H9 (cell line): ENCODE data around the gene GABBR2. TPM values are rescaled to one million over a fixed set of nuclear protein-coding genes. Genes with fewer than 3 reads are reported as not detected.
A peak's percentile ranks its signal among the peaks of the same experiment; 100 is the strongest.

Source experiments
- DNase-seq: peaks from one replicate; pipeline ENCODE4 v3.0.0-alpha.2; 2017
- H2AFZ ChIP-seq: one replicate; pipeline ENCODE4 v1.6.1; 2013; ENCODE audit warnings: mild to moderate bottlenecking, low read length, control low read depth, moderate library complexity
- H2AK5ac ChIP-seq: 2 replicates; pipeline ENCODE4 v1.6.1; 2013; ENCODE audit warnings: low read length, control low read depth, mixed read lengths; ENCODE audit not compliant: insufficient read length
- H2BK120ac ChIP-seq: one replicate; pipeline ENCODE4 v1.6.1; 2013; ENCODE audit warnings: low read depth, mild to moderate bottlenecking, low read length, control low read depth, inconsistent platforms; ENCODE audit not compliant: poor library complexity, severe bottlenecking
- H2BK12ac ChIP-seq: 2 replicates; pipeline ENCODE4 v1.6.1; 2013; ENCODE audit warnings: low read length, control low read depth, mixed read lengths, low read depth; ENCODE audit not compliant: insufficient read length
- H2BK15ac ChIP-seq: 2 replicates; pipeline ENCODE4 v1.6.1; 2013; ENCODE audit warnings: low read depth, low read length, control low read depth
- H2BK20ac ChIP-seq: one replicate; pipeline ENCODE4 v1.6.1; 2013; ENCODE audit warnings: low read depth, mild to moderate bottlenecking, low read length, control low read depth, inconsistent platforms; ENCODE audit not compliant: poor library complexity, severe bottlenecking
- H2BK5ac ChIP-seq: 2 replicates; pipeline ENCODE4 v1.6.1; 2013; ENCODE audit warnings: low read length, control low read depth, mixed read lengths; ENCODE audit not compliant: insufficient read length
- H3K14ac ChIP-seq: 2 replicates; pipeline ENCODE4 v1.6.1; 2013; ENCODE audit warnings: low read length, control low read depth; ENCODE audit not compliant: insufficient read depth
- H3K18ac ChIP-seq: 2 replicates; pipeline ENCODE4 v1.6.1; 2013; ENCODE audit warnings: low read depth, mild to moderate bottlenecking, mixed read lengths, low read length, control low read depth; ENCODE audit not compliant: insufficient read length
- H3K23ac ChIP-seq: 2 replicates; pipeline ENCODE4 v1.6.1; 2013; ENCODE audit warnings: low read length, control low read depth, mixed read lengths, low read depth; ENCODE audit not compliant: insufficient read length
- H3K23me2 ChIP-seq: 2 replicates; pipeline ENCODE4 v1.6.1; 2013; ENCODE audit warnings: low read depth, mild to moderate bottlenecking, mixed read lengths, low read length, control low read depth; ENCODE audit not compliant: insufficient read length, poor library complexity, severe bottlenecking
- H3K27ac ChIP-seq: 2 replicates; pipeline ENCODE4 v1.5.1; 2013; ENCODE audit warnings: low read length, control low read depth, mixed read lengths, low read depth; ENCODE audit not compliant: insufficient read length
- H3K27me3 ChIP-seq: 2 replicates; pipeline ENCODE4 v1.6.1; 2013; ENCODE audit warnings: low read length, control low read depth, inconsistent platforms; ENCODE audit not compliant: insufficient read depth
- H3K4ac ChIP-seq: 2 replicates; pipeline ENCODE4 v1.6.1; 2013; ENCODE audit warnings: low read depth, mild to moderate bottlenecking, control low read depth, inconsistent platforms, low read length, moderate library complexity
- H3K4me1 ChIP-seq: 2 replicates; pipeline ENCODE4 v1.6.1; 2013; ENCODE audit warnings: low read length, control low read depth, inconsistent platforms; ENCODE audit not compliant: insufficient read depth
- H3K4me2 ChIP-seq: 2 replicates; pipeline ENCODE4 v1.6.1; 2013; ENCODE audit warnings: low read length, control low read depth, mixed read lengths; ENCODE audit not compliant: insufficient read length, insufficient read depth
- H3K56ac ChIP-seq: 2 replicates; pipeline ENCODE4 v1.6.1; 2013; ENCODE audit warnings: low read depth, mild to moderate bottlenecking, mixed read lengths, low read length, control low read depth; ENCODE audit not compliant: insufficient read length
- H3K79me1 ChIP-seq: 2 replicates; pipeline ENCODE4 v1.6.1; 2013; ENCODE audit warnings: low read depth, mild to moderate bottlenecking, moderate library complexity, low read length, control low read depth, inconsistent platforms; ENCODE audit not compliant: insufficient read depth, poor library complexity, severe bottlenecking
- H3K79me2 ChIP-seq: 2 replicates; pipeline ENCODE4 v1.6.1; 2013; ENCODE audit warnings: low read length, control low read depth, inconsistent platforms; ENCODE audit not compliant: insufficient read depth
- H3K9ac ChIP-seq: 2 replicates; pipeline ENCODE4 v1.6.1; 2013; ENCODE audit warnings: low read length, control low read depth, mixed read lengths; ENCODE audit not compliant: insufficient read length; ENCODE audit errors: extremely low read depth
- H3K9me3 ChIP-seq: one replicate; pipeline ENCODE4 v1.6.1; 2013; ENCODE audit warnings: low read depth, low read length, inconsistent platforms; ENCODE audit not compliant: control insufficient read depth
- H3T11ph ChIP-seq: one replicate; pipeline ENCODE4 v1.6.1; 2013; ENCODE audit warnings: mild to moderate bottlenecking, low read length, control low read depth, inconsistent platforms
- H4K20me1 ChIP-seq: one replicate; pipeline ENCODE4 v1.6.1; 2013; ENCODE audit not compliant: control insufficient read depth, insufficient read length, insufficient read depth
- H4K5ac ChIP-seq: 2 replicates; pipeline ENCODE4 v1.6.1; 2013; ENCODE audit warnings: low read depth, mild to moderate bottlenecking, mixed read lengths, low read length, control low read depth; ENCODE audit not compliant: insufficient read length
- H4K8ac ChIP-seq: replicated peaks from 2 replicates; pipeline ENCODE4 v1.6.1; 2013; ENCODE audit warnings: low read length, control low read depth, mixed read lengths, low read depth; ENCODE audit not compliant: insufficient read length
- H4K91ac ChIP-seq: 2 replicates; pipeline ENCODE4 v1.6.1; 2013; ENCODE audit warnings: low read depth, mild to moderate bottlenecking, moderate library complexity, mixed read lengths, low read length, control low read depth; ENCODE audit not compliant: insufficient read length
- H3K27ac Mint-ChIP-seq, 3 experiments: 2 replicates in 2 of 3; 3 replicates in 1 of 3; pipeline ENCODE4 v1.8.0; 2020 to 2021; ENCODE audit warnings: mixed read lengths in 3 of 3, mild to moderate bottlenecking in 1 of 3, moderate library complexity in 1 of 3
- H3K27me3 Mint-ChIP-seq: 2 replicates; pipeline ENCODE4 v1.8.0; 2021; ENCODE audit warnings: low read depth, mild to moderate bottlenecking, moderate library complexity, mixed read lengths
- H3K36me3 Mint-ChIP-seq, 3 experiments: 2 replicates in 2 of 3; 3 replicates in 1 of 3; pipeline ENCODE4 v1.8.0; 2020 to 2021; ENCODE audit warnings: low read depth in 3 of 3, mixed read lengths in 3 of 3; ENCODE audit not compliant: insufficient read depth in 1 of 3
- H3K4me1 Mint-ChIP-seq, 2 experiments: 2 replicates each; pipeline ENCODE4 v1.8.0; 2020; ENCODE audit warnings: mixed read lengths in 2 of 2
- H3K4me3 Mint-ChIP-seq, 2 experiments: 2 replicates in 1 of 2; 3 replicates in 1 of 2; pipeline ENCODE4 v1.8.0; 2020 to 2021; ENCODE audit warnings: mild to moderate bottlenecking in 2 of 2, mixed read lengths in 2 of 2, moderate library complexity in 1 of 2
- H3K9me3 Mint-ChIP-seq, 2 experiments: 2 replicates in 1 of 2; 3 replicates in 1 of 2; pipeline ENCODE4 v1.8.0; 2020; ENCODE audit warnings: mild to moderate bottlenecking in 2 of 2, mixed read lengths in 2 of 2, moderate library complexity in 1 of 2
- CTCF ChIP-seq: fragments of 200-600 bp; sonication (generic); conservative IDR thresholded peaks from 3 replicates; pipeline ENCODE4 v1.8.0; 2021; ENCODE audit warnings: antibody characterized with exemption, mild to moderate bottlenecking
- WGBS: extraction: QIAGEN DNeasy Blood & Tissue Kit; methylation state at CpG from one replicate; pipeline ENCODE4 v1.1.7; 2013; ENCODE audit warnings: missing lambda C conversion rate, low lambda C conversion rate, mixed read lengths; ENCODE audit not compliant: insufficient read length; ENCODE audit errors: extremely low coverage; 5-methylcytosine and 5-hydroxymethylcytosine counted together
- total RNA-seq: library from RNA; stranded (reverse); gene quantifications from 2 replicates; pipeline ENCODE4 v1.2.1, GENCODE V29; 2021

The GABBR2 gene
- total RNA-seq, 1 experiment from 2014 or later = 0.66 TPM

- no peaks in the 10 kb centered on the region for H3K9me3 Mint-ChIP-seq
- Histone ChIP-seq H4K5ac (no peak overlapping the region), H2BK15ac (no peak overlapping the region), H2AK5ac (no peak overlapping the region), H3K56ac (no peak overlapping the region), H3K4me1 (no peaks in the 10 kb centered on the region), H4K20me1 (no peaks in the 10 kb centered on the region), H2BK12ac (no peak overlapping the region), H2BK5ac (no peak overlapping the region), H3K9me3 (no peaks in the 10 kb centered on the region), H3K23ac (no peak overlapping the region), H2AFZ (no peak overlapping the region), H3K23me2 (no peaks in the 10 kb centered on the region), H4K91ac (no peak overlapping the region), H4K8ac (no peak overlapping the region), H2BK20ac (no peak overlapping the region), H3K27me3 (no peaks in the 10 kb centered on the region), H3T11ph (no peak overlapping the region), H3K9ac (no peak overlapping the region), H3K79me2 (no peaks in the 10 kb centered on the region), H2BK120ac (no peak overlapping the region), H3K27ac (no peak overlapping the region), H3K14ac (no peak overlapping the region), H3K79me1 (no peaks in the 10 kb centered on the region), H3K4me2 (no peak overlapping the region), H3K4ac (no peak overlapping the region), H3K18ac (no peak overlapping the region)
- H3K4me3 Mint-ChIP-seq = no peak overlapping the region
- H3K27ac Mint-ChIP-seq = peak overlapping the region in 1 of 3 experiments; percentile 24; a peak in 2 of 7 replicates
- H3K4me1 Mint-ChIP-seq = no peaks in the 10 kb centered on the region
- no CpG with 5 or more reads among the region's 3 CpGs for WGBS
- H3K36me3 Mint-ChIP-seq = no peaks in the 10 kb centered on the region
- no peak for DNase-seq
- peaks cover 9% of the 10 kb centered on the region for H3K27me3 Mint-ChIP-seq
- no peak for TF ChIP-seq CTCF
Measured at GRCh38 chr9:98326459-98327248, 382.1 kb downstream of the GABBR2 start.
